ENCODE data around the gene CCDC146. TPM values are rescaled to one million over a fixed set of nuclear protein-coding genes. Genes with fewer than 3 reads are reported as not detected.
"Not testable (repeated sequence)": the region's sequence is repeated elsewhere in the genome, so short reads cannot be mapped to it uniquely, and the experiment has no call there.

Gene CCDC146
- total RNA-seq, 1 experiment from 2014 or later: 2.2 TPM

DNA sequence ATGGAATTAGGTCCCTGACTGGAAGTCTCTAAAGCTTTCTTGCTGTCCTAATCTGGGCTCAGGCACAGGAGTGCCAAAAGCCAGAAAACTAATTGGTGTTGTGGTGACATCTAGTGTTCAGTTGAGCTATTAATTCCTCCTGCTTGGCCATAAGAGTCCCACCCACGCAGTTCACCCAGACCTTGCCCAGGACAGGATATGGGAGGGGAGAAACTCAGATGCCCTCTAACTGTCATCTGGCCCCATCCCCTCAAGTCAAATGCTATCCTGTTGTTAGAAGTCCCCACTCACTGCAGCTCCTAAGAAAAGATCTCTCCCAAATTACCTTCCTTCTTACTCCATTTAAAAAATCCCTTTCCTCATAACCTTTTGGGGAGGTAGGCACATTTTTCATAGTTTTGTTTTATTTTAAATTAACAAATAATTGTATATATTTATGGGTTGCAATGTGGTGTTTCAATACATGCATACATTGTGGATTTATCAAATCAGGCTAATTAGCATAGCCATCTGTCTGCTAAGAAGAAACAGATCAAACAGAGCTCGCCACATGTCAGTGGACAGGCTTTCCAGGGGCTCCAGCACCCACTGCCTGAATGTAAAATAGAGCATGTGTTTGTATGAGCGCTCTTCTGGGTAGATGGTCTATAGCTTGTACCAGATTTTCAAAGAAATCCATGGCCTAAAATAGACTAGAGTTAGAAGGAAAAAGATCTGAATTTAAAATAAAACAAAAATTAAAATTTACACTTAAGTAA is 209.7 kb downstream of the CCDC146 start:
- ChIA-PET CTCF (interaction anchor here (0.7 to 1.8 kb wide), 6 partner anchors 77 to 1154 kb away, joined by 3 to 20 read pairs (median 5); partner anchors contain the start of gene CCDC146), POLR2A (ENCODE audit: low non-redundant PET) (interaction anchor here (0.5 kb wide), 1 partner anchor 27 kb away, joined by 3 read pairs; no protein-coding TSS in a partner anchor)
- intact Hi-C loops (cut with micrococcal nuclease; ENCODE audit: unreplicated experiment): loop anchor here (2.0 to 5.0 kb wide), 3 partner anchors 85 to 203 kb away; partner anchors contain the start of gene FGL2
- Histone ChIP-seq H3K4me1 (ENCODE audit: insufficient read depth, low read length, poor library complexity, severe bottlenecking) (peaks cover 44% of the 10 kb centered on the region), H3K9me3 (ENCODE audit: low read depth, low read length, poor library complexity, severe bottlenecking) (no peaks in the 10 kb centered on the region), H3K27ac (ENCODE audit: low read depth, low read length, poor library complexity, severe bottlenecking) (no peak overlapping the region), H3K36me3 (ENCODE audit: insufficient read depth, low read length, poor library complexity, severe bottlenecking) (no peaks in the 10 kb centered on the region), H3K4me3 (ENCODE audit: low read depth, low read length, poor library complexity, severe bottlenecking) (no peak overlapping the region), H3K27me3 (replicated peaks; ENCODE audit: insufficient read depth, low read depth, low read length, poor library complexity) (no peaks in the 10 kb centered on the region)
- peak; percentile 90 for DNase-seq (ENCODE audit: low spot score)
- no TSS peak for BruUV-seq (replicated peaks)
- TF ChIP-seq EZH2 (IDR thresholded peaks at IDR 0.05; ENCODE audit: borderline replicate concordance, low read depth, low read length, poor library complexity, severe bottlenecking): no peak
- peak; percentile 68 for TF ChIP-seq CTCF (conservative IDR thresholded peaks at IDR 0.05; ENCODE audit: low read depth, low read length)

DNA sequence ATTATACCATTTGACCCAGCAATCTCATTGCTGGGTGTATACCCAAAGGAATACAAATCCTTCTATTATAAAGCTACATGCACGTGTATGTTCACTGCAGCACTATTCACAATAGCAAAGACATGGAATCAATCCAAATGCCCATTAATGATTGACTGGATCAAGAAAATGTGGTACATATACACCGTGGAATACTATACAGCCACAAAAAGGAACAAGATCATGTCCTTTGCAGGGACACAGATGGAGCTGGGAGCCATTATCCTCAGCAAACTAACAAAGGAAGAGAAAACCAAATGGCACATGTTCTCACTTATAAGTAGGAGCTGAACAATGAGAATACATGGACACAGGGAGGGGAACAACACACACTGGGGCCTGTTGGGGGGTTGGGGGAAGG is 211.6 kb downstream of the CCDC146 start:
- H3K36me3 ChIP-seq (ENCODE audit: insufficient read depth, low read length, poor library complexity, severe bottlenecking); BruUV-seq (replicated peaks); DNase-seq (ENCODE audit: low spot score); H3K27ac ChIP-seq (ENCODE audit: low read depth, low read length, poor library complexity, severe bottlenecking); H3K4me3 ChIP-seq (ENCODE audit: low read depth, low read length, poor library complexity, severe bottlenecking); H3K27me3 ChIP-seq (replicated peaks; ENCODE audit: insufficient read depth, low read depth, low read length, poor library complexity); POLR2A ChIA-PET (ENCODE audit: low non-redundant PET); CTCF ChIA-PET; H3K9me3 ChIP-seq (ENCODE audit: low read depth, low read length, poor library complexity, severe bottlenecking): not testable (repeated sequence)
- intact Hi-C loops (cut with micrococcal nuclease; ENCODE audit: unreplicated experiment): loop anchor here (5.0 kb wide), 2 partner anchors 87 to 137 kb away; partner anchors contain the start of gene FGL2
- peaks cover 32% of the 10 kb centered on the region for H3K4me1 ChIP-seq (ENCODE audit: insufficient read depth, low read length, poor library complexity, severe bottlenecking)

DNA sequence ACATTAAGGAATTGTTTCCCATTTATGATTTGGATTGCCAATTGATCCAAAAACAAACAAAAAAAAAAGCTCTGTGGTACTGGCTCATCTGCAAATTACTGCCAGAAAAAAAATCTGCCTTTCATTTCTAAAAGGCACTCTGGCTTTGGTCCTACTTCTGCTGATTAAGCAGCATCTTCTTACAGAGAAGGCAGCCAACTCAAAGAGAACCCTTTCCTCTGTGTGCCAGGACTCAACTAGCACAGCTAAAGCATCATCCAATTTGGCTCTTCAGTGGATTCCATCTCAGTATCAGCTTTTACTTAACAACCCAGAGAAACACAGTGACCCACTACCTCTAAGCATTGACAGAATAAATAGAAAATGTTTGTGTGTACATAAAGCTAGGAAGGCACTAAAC is 213.2 kb downstream of the CCDC146 start:
- TF ChIP-seq EZH2 (IDR thresholded peaks at IDR 0.05; ENCODE audit: borderline replicate concordance, low read depth, low read length, poor library complexity, severe bottlenecking): no peak
- no TSS peak for BruUV-seq (replicated peaks)
- Histone ChIP-seq H3K4me3 (ENCODE audit: low read depth, low read length, poor library complexity, severe bottlenecking) (no peak overlapping the region), H3K36me3 (ENCODE audit: insufficient read depth, low read length, poor library complexity, severe bottlenecking) (no peaks in the 10 kb centered on the region), H3K9me3 (ENCODE audit: low read depth, low read length, poor library complexity, severe bottlenecking) (no peaks in the 10 kb centered on the region), H3K27ac (ENCODE audit: low read depth, low read length, poor library complexity, severe bottlenecking) (no peak overlapping the region), H3K27me3 (replicated peaks; ENCODE audit: insufficient read depth, low read depth, low read length, poor library complexity) (no peaks in the 10 kb centered on the region), H3K4me1 (ENCODE audit: insufficient read depth, low read length, poor library complexity, severe bottlenecking) (peaks cover 17% of the 10 kb centered on the region)
- POLR2A ChIA-PET (ENCODE audit: low non-redundant PET): no interaction called here
- CTCF ChIA-PET: no interaction called here
- intact Hi-C loops (cut with micrococcal nuclease; ENCODE audit: unreplicated experiment): no loop called here
- no peak for DNase-seq (ENCODE audit: low spot score)

DNA sequence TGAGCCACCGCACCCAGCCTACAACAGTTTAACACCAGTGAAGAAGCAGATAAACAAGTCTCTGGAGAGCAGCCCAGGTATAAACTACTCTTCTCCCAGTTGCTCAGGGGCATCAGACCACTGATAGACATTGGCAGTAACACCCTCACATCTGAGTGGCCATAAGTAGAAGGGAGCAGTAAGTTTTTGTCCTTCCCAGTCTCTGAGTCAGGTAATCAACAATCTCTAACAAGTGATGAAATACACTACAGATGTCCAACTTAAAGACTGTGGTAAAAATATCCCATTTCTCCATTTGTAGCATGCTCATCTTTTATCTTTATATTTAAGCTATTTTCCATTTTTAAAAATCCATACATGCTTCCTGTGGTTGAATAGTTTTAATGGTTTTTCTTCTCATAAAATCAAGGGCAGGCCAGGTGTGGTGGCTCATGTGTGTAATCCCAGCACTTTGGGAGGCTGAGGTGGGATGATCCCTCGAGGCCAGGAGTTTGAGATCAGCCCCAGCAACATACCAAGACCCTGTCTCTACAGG is 215.1 kb downstream of the CCDC146 start:
- intact Hi-C loops (cut with micrococcal nuclease; ENCODE audit: unreplicated experiment): no loop called here
- no peaks in the 10 kb centered on the region for H3K4me1 ChIP-seq (ENCODE audit: insufficient read depth, low read length, poor library complexity, severe bottlenecking)
- H3K27ac ChIP-seq (ENCODE audit: low read depth, low read length, poor library complexity, severe bottlenecking): no peak overlapping the region
- CTCF ChIA-PET: no interaction called here
- POLR2A ChIA-PET (ENCODE audit: low non-redundant PET): no interaction called here
- H3K4me3 ChIP-seq (ENCODE audit: low read depth, low read length, poor library complexity, severe bottlenecking): no peak overlapping the region
- no peak for DNase-seq (ENCODE audit: low spot score)
- H3K27me3 ChIP-seq (replicated peaks; ENCODE audit: insufficient read depth, low read depth, low read length, poor library complexity): no peaks in the 10 kb centered on the region
- H3K36me3 ChIP-seq (ENCODE audit: insufficient read depth, low read length, poor library complexity, severe bottlenecking): no peaks in the 10 kb centered on the region
- TF ChIP-seq EZH2 (IDR thresholded peaks at IDR 0.05; ENCODE audit: borderline replicate concordance, low read depth, low read length, poor library complexity, severe bottlenecking) (no peak), CTCF (conservative IDR thresholded peaks at IDR 0.05; ENCODE audit: low read depth, low read length) (no peak)
- no TSS peak for BruUV-seq (replicated peaks)
- no peaks in the 10 kb centered on the region for H3K9me3 ChIP-seq (ENCODE audit: low read depth, low read length, poor library complexity, severe bottlenecking)

All from A673 (cell line).